ENCODE measurements around the gene CDK11B.

CDK11B gene

DNA sequence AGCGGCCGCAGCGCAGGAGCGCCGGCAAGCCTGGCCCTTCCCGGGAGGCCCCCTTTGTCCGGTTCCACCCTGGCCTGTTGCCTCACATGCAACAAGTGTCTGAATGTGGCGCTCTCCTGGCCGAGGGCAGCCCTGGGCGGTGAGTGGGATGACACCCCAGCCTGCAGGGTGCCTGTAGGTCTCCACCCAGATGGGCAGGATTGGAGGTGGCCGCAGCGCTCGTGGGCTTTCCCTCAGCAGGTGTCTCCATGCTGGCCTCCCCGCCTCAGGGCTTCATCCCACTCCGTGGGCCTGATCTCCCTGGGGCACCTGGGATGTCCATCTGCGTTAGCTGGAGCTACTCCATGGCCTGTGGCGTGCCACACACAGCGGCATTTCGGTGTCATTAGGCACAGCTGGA, 42.0 kb downstream of the CDK11B start:
- Histone ChIP-seq H3K36me3 (replicated peaks; ENCODE audit: low read depth, low read length) (no peaks in the 10 kb centered on the region), H2AFZ (ENCODE audit: low read depth, low read length) (no peak overlapping the region), H3K79me2 (ENCODE audit: low read length) (peaks cover 12% of the 10 kb centered on the region; the same call in 1 of the 2 replicates), H3K9me3 (ENCODE audit: insufficient read depth, low read length) (no peaks in the 10 kb centered on the region), H3K9ac (ENCODE audit: low read length) (no peak overlapping the region), H3K27me3 (ENCODE audit: low read depth, low read length) (no peaks in the 10 kb centered on the region), H3K27ac (ENCODE audit: low read length) (no peak overlapping the region), H3K4me1 (ENCODE audit: low read length) (peaks cover 14% of the 10 kb centered on the region), H3K4me3 (ENCODE audit: low read length) (peak overlapping the region; percentile 96; the same call in 1 of the 2 replicates), H4K20me1 (ENCODE audit: insufficient read depth, low read length) (no peaks in the 10 kb centered on the region), H3K4me2 (ENCODE audit: low read length) (peak overlapping the region; percentile 85)
- TF ChIP-seq CTCF (IDR thresholded peaks at IDR 0.05; ENCODE audit: low read depth, low read length) (no peak), EZH2phosphoT487 (IDR thresholded peaks at IDR 0.05; ENCODE audit: low read depth) (no peak)

GRCh38 chr1:1616045-1616790, 42.6 kb downstream of the CDK11B start:
- Histone ChIP-seq H2AFZ (ENCODE audit: low read depth, low read length) (no peak overlapping the region), H3K9ac (ENCODE audit: low read length) (peak overlapping the region; percentile 100), H3K9me3 (ENCODE audit: insufficient read depth, low read length) (no peaks in the 10 kb centered on the region), H3K79me2 (ENCODE audit: low read length) (peaks cover 12% of the 10 kb centered on the region; the same call in 1 of the 2 replicates), H3K4me3 (ENCODE audit: low read length) (peak overlapping the region; percentile 96), H3K36me3 (replicated peaks; ENCODE audit: low read depth, low read length) (no peaks in the 10 kb centered on the region), H3K27ac (ENCODE audit: low read length) (peak overlapping the region; percentile 96), H4K20me1 (ENCODE audit: insufficient read depth, low read length) (no peaks in the 10 kb centered on the region), H3K4me1 (ENCODE audit: low read length) (peaks cover 14% of the 10 kb centered on the region), H3K27me3 (ENCODE audit: low read depth, low read length) (no peaks in the 10 kb centered on the region), H3K4me2 (ENCODE audit: low read length) (peak overlapping the region; percentile 85)
- TF ChIP-seq EZH2phosphoT487 (IDR thresholded peaks at IDR 0.05; ENCODE audit: low read depth) (no peak), CTCF (IDR thresholded peaks at IDR 0.05; ENCODE audit: low read depth, low read length) (no peak)

- peak within 1 kb of the TSS; percentile 85 for H3K4me2 ChIP-seq (ENCODE audit: low read length)
- H3K9me3 ChIP-seq (ENCODE audit: insufficient read depth, low read length) = no peaks in the 10 kb centered on the region
- H3K27me3 ChIP-seq (ENCODE audit: low read depth, low read length) = no peaks in the 10 kb centered on the region
- no peaks in the 10 kb centered on the region for H4K20me1 ChIP-seq (ENCODE audit: insufficient read depth, low read length)
- no peak for TF ChIP-seq EZH2phosphoT487 (IDR thresholded peaks at IDR 0.05; ENCODE audit: low read depth)
- H3K4me1 ChIP-seq (ENCODE audit: low read length) = peaks cover 14% of the 10 kb centered on the region
- H3K9ac ChIP-seq (ENCODE audit: low read length) = peak within 1 kb of the TSS; percentile 100
- peak within 1 kb of the TSS; percentile 96 for H3K4me3 ChIP-seq (ENCODE audit: low read length)
- peak within 1 kb of the TSS; percentile 96 for H3K27ac ChIP-seq (ENCODE audit: low read length)
- H3K36me3 ChIP-seq (replicated peaks; ENCODE audit: low read depth, low read length) = no peaks in the 10 kb centered on the region
- no peak within 1 kb of the TSS for H2AFZ ChIP-seq (ENCODE audit: low read depth, low read length)
- peaks cover 12% of the 10 kb centered on the region; the same call in 1 of the 2 replicates for H3K79me2 ChIP-seq (ENCODE audit: low read length)
Measured at GRCh38 chr1:1615256-1616044, 43.4 kb downstream of the CDK11B start, which contains the start of gene MIB2. MIB2 (plus strand) TSS chr1:1615500; CDS start chr1:1623453, 7,953 bp downstream.

DNA sequence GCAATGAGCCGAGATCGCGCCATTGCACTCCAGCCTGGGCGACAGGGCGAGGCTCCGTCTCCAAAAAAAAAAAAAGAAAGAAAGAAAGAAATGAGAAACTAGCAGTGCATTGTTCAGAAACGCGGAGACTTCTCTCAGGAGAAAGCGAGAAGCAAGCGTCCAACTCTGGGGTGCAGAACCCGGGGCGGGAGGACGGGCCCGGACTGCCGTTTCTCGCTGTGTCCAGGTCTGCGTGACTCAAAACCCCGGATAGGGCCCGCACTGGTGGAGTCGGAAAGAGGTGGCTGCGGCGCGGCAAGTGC, 43.9 kb downstream of the CDK11B start:
- no peak overlapping the region for H2AFZ ChIP-seq (ENCODE audit: low read depth, low read length)
- H3K27me3 ChIP-seq (ENCODE audit: low read depth, low read length) = no peaks in the 10 kb centered on the region
- peak overlapping the region; percentile 61 for H3K9ac ChIP-seq (ENCODE audit: low read length)
- no peaks in the 10 kb centered on the region for H3K36me3 ChIP-seq (replicated peaks; ENCODE audit: low read depth, low read length)
- peak overlapping the region; percentile 96 for H3K4me3 ChIP-seq (ENCODE audit: low read length)
- peaks cover 14% of the 10 kb centered on the region for H3K4me1 ChIP-seq (ENCODE audit: low read length)
- no peaks in the 10 kb centered on the region for H4K20me1 ChIP-seq (ENCODE audit: insufficient read depth, low read length)
- peaks cover 12% of the 10 kb centered on the region; the same call in 1 of the 2 replicates for H3K79me2 ChIP-seq (ENCODE audit: low read length)
- TF ChIP-seq EZH2phosphoT487 (IDR thresholded peaks at IDR 0.05; ENCODE audit: low read depth) = no peak
- no peak for TF ChIP-seq CTCF (IDR thresholded peaks at IDR 0.05; ENCODE audit: low read depth, low read length)
- H3K4me2 ChIP-seq (ENCODE audit: low read length) = peak overlapping the region; percentile 83
- H3K9me3 ChIP-seq (ENCODE audit: insufficient read depth, low read length) = no peaks in the 10 kb centered on the region
- no peak overlapping the region for H3K27ac ChIP-seq (ENCODE audit: low read length)
